HG02981 (cell line): Measurements from ENCODE around the gene KCMF1.

Experiments used
- ATAC-seq: cut with Tn5 transposase; IDR thresholded peaks from one replicate; pipeline ENCODE4 v1.9.1; 2021; ENCODE audit warnings: mild to moderate bottlenecking, moderate library complexity; ENCODE audit not compliant: unreplicated experiment

Gene KCMF1

GRCh38 chr2:84972932-84973331 is 2.0 kb downstream of the KCMF1 start:
- ATAC-seq, result no peak

- peak; percentile 78 for ATAC-seq
These were observed 9.5 kb downstream of the KCMF1 start for GRCh38 chr2:84980263-84980983.

GRCh38 chr2:84986018-84986417 is 15.1 kb downstream of the KCMF1 start:
- ATAC-seq, result no peak

DNA sequence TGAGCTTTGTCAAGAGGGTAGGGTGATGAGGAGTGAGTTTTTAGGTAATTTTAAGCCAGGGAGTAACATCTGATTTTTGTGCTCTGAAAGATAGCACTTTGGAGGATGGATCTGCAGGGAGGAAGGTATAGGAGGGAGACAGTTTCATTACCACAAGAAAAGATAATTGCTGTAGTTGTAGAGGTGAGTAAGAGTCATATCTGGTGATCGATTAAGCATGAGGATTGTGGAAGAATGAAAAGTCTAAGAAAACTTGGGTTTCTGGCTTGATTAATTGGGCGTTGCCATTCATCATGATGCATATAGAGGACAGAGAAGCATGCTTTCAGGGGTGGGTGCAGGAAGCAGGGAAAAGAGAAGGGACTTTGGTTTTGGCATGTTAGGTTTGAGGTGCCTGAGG is 18.5 kb downstream of the KCMF1 start:
- no peak for ATAC-seq

GRCh38 chr2:84989927-84990326 is 19.0 kb downstream of the KCMF1 start:
- ATAC-seq, result no peak

DNA sequence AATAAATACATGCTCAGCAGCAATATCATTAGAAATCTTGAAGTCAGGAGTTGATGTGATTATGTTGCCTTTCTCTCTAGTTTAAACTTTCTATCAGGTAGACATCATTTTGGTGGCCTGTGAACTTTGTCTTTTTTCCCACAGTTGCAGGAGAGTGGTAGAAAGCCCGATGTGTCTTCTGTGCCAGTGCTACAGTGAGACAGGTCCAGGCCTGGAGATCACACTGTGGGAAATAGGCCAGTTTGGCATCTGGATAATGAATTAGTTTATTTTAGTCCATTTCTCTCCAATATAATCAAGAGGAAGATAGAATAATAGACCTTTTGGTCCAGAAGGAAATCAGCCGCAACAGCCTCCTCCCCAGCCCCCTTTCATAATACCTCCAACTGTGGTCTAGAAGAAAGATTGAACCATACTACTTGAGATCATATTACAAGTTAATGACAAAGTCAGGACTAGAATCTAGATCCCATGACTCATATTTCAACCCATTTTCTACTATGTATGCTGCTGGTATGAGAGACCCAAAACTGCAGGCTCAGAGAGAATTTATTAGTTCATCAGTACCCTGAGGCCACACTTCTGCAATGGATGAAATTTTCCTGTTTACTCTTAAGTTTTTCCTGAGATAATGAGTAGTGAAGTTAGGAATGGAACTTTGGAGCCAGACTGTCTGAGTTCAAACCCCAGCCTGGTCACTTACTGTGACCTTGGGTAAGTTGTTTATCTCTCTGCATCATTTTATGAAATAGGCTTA is 20.6 kb downstream of the KCMF1 start:
- no peak for ATAC-seq

GRCh38 chr2:84995826-84996225 is 24.9 kb downstream of the KCMF1 start:
- no peak for ATAC-seq

- no peak for ATAC-seq
These were observed 25.9 kb downstream of the KCMF1 start for GRCh38 chr2:84996909-84997308.

DNA sequence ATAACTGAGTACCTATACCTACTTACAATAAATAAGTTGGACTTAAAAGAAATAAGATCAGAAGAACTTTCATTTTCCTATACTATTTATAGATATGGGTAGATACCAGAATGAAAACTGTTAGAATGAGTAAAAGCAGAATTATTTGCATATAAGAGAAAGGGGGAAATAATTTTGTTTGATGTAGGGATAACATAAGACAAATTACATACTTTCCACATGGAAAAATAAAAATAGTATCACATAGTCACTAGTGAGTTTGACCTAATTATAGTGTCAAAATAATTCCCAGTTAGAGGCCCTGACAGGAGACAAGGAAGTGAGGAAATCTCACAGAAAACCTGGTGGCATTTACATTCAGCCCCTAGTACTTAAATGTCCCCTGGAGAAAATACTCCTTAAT is 28.6 kb downstream of the KCMF1 start:
- peak; percentile 47 for ATAC-seq

DNA sequence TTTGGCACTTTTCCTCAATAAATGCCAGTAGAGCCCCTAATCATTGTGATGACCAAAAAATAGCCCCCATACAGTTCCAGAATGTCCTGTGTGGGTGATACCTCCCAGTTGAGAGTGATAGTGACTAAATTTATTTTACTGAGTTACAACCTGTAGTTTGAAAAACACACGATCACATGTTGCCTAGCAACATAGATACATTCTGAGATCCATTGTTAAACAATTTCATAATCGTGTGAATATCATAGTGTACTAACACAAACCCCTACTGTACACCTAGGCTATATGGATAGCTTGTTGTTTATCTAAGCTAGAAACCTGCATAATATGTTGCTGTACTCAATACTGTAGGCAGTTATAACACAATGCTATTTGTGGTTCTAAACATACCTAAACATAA is 30.6 kb downstream of the KCMF1 start:
- no peak for ATAC-seq

GRCh38 chr2:85002534-85002933 is 31.6 kb downstream of the KCMF1 start:
- ATAC-seq, result no peak

DNA sequence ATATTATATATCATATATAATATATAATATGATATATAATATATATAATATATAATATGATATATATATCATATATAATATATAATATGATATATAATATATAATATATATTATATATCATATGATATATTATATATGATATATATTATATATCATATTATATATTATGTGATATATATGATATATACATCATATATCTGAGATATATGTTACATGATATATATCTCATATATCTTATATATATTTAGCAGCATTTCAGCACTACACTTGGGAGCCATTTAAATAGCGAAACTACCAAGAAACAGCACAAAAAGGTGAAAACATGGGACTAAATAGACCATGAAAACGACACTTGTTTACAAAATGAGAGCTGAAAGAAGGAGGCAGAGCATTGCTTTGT is 37.3 kb downstream of the KCMF1 start:
- ATAC-seq, result no peak

- ATAC-seq, result no peak
These were observed 38.2 kb downstream of the KCMF1 start for GRCh38 chr2:85009019-85009618.

DNA sequence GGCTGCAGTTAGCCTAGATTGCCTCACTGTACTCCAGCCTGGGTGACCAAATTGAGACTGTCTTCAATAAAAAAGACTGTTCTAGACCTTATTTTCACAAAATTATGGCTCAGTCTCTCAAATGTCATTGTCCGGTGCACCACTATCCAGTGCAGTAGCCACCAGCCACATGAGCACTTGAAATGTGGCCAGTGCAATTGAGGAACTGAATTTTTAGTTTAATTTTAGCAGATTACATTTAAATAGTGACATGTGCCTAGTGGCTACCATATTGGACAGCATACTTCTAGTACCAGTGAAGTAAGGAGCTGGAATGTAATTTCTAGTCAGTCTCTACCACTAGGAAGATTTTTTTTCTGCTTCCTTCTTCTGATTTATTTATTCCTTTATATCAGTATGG is 39.4 kb downstream of the KCMF1 start:
- ATAC-seq, result no peak

GRCh38 chr2:85011098-85011497 is 40.1 kb downstream of the KCMF1 start:
- no peak for ATAC-seq

DNA sequence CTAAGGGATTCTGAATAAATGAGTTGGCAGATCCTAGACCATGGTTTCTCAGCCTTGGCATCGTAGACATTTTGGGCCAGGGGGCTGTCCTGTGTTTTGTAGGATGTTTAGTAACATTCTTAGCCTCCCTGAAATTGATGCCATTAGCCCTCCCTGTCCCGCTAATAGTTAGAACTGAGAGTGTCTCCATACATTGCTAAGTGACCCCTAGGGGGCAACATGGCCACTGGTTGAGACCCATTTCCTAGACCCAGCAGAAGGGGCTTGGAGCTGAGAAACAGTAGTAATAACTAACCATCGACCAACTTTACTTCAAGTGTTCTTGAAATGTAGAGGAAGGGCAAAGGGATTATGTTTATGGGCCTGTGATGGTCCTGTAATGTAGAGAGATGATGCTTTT is 40.8 kb downstream of the KCMF1 start:
- ATAC-seq, result no peak

DNA sequence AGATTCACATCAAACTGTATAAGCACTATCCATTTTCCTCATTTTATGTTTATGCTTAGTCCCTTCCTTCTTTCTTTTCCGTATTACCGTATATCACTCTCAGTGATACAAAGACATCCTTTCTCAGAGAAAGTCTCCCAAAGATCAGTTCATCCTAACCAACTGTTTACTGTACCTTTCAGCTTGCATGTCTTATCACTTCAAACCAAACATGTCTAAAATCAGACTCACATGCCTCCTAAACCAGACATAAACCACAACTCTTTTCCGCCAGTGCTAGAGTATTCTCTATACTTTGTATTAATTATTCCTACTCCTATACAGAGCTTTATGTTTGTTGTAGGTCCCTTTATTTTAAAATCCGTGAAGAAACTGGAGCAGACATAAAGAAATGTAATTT is 41.5 kb downstream of the KCMF1 start:
- ATAC-seq, result no peak

DNA sequence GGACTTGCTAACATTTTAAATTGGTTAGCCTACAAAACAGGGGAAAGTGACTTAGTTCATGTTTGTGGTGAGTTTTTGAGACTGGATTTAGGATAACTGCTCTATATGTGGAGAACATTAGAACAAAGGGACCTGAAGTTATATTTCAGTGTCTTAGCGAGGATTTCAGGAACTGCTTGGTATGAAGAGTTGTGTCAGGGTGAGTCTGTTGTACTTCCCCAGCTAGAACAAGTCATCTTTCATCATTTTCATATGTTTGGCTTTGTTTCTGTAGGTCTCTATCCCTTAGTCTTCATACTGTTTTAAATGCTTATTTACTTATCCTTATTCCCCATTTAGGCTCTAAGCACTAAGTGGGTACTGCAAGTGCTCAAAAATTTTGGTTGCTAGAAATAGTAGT is 41.9 kb downstream of the KCMF1 start:
- no peak for ATAC-seq

DNA sequence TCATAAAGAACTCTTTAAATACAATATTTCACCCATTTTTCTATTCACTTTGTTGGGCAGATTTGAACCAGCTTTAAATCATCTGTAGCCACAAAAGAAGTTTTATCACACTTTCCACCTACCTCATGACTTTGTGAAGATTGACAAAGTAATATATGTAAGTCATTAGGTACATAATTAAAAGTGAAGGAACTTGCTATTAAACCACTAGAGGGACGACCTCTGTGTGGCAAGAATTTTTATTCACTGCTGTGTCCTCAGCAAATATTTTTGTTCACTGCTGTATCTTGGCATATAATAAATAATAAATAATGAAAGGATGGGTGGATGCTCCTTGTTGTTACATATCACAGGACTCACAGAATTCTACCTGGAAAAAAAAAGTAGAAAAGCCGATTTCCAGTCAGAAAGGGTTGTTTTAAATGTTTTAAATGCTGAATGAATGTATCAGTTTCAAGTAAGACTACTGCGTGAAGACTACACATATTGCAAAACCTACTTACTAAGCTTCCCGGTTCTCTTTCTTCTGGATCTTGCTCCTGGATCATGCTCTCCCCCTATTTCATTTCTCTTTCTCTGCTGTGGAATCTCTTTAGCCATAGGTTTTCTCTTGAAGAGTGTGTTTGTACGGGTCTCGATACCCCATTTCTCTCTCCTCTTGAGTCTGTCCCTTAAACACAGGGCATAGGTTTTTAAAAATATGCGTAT is 44.8 kb downstream of the KCMF1 start:
- no peak for ATAC-seq

- no peak for ATAC-seq
These were observed 45.5 kb downstream of the KCMF1 start for GRCh38 chr2:85016446-85016845.

DNA sequence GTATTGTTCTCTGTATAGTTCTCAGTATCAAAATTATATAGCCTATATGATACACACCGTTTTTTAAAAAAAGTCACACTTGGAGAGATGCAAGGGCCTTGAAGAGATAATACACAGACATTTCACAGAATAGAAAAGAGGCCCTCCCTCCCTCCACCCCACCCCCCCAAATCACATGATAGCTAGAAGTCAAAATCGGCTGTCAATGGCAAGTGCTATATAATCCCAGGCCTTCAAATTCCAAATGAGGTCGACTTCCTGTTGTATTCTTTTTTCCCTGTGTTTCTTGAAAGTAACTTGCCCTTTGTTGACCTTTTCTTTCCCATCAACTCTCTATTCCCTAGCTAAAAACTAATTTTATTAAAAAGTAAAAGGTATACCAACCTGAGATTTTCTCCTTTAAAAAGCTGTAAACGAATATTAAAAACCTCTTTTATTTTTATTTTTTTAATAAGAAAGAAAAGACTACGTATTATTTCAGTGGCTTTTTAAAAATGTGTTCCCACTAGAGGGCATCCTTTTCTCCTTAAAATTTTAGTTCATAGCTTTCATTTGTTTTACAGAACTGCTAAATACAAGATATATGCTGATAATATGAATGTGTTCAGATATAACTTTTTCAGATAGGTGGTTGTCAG is 46.6 kb downstream of the KCMF1 start:
- ATAC-seq, result no peak
